GM21515 (cell line): ENCODE measurements around the gene CTNNA3.

Experiments used
- ATAC-seq: cut with Tn5 transposase; IDR thresholded peaks from one replicate; pipeline ENCODE4 v1.9.1; 2021; ENCODE audit not compliant: unreplicated experiment

The CTNNA3 gene

GRCh38 chr10:66695046-66695445, 1000.9 kb downstream of the CTNNA3 start:
- no peak for ATAC-seq

- ATAC-seq: no peak
Observed at GRCh38 chr10:66684581-66684980, 1011.4 kb downstream of the CTNNA3 start.

- ATAC-seq: no peak
Observed at GRCh38 chr10:66680886-66681285, 1015.1 kb downstream of the CTNNA3 start.

GRCh38 chr10:66678521-66678920, 1017.5 kb downstream of the CTNNA3 start:
- ATAC-seq: no peak

GRCh38 chr10:66673071-66673470, 1022.9 kb downstream of the CTNNA3 start:
- no peak for ATAC-seq

- no peak for ATAC-seq
Observed at GRCh38 chr10:66671562-66671961, 1024.4 kb downstream of the CTNNA3 start.

- no peak for ATAC-seq
Observed at GRCh38 chr10:66671064-66671463, 1024.9 kb downstream of the CTNNA3 start.

GRCh38 chr10:66656499-66656898, 1039.5 kb downstream of the CTNNA3 start:
- ATAC-seq: no peak

GRCh38 chr10:66654861-66655260, 1041.1 kb downstream of the CTNNA3 start:
- no peak for ATAC-seq

- no peak for ATAC-seq
Observed at GRCh38 chr10:66651308-66652082, 1044.5 kb downstream of the CTNNA3 start.

GRCh38 chr10:66649626-66650025, 1046.4 kb downstream of the CTNNA3 start:
- ATAC-seq: no peak

GRCh38 chr10:66642217-66642616, 1053.8 kb downstream of the CTNNA3 start:
- no peak for ATAC-seq

GRCh38 chr10:66639371-66639770, 1056.6 kb downstream of the CTNNA3 start:
- no peak for ATAC-seq

- ATAC-seq: no peak
Observed at GRCh38 chr10:66637273-66638036, 1058.5 kb downstream of the CTNNA3 start.

- ATAC-seq: no peak
Observed at GRCh38 chr10:66629996-66630395, 1066.0 kb downstream of the CTNNA3 start.

- ATAC-seq: no peak
Observed at GRCh38 chr10:66627156-66627555, 1068.8 kb downstream of the CTNNA3 start.

GRCh38 chr10:66625709-66626590, 1070.0 kb downstream of the CTNNA3 start:
- no peak for ATAC-seq

- no peak for ATAC-seq
Observed at GRCh38 chr10:66622050-66622449, 1073.9 kb downstream of the CTNNA3 start.

GRCh38 chr10:66604195-66604594, 1091.8 kb downstream of the CTNNA3 start:
- no peak for ATAC-seq

GRCh38 chr10:66591865-66592264, 1104.1 kb downstream of the CTNNA3 start:
- no peak for ATAC-seq

GRCh38 chr10:66587680-66588050, 1108.3 kb downstream of the CTNNA3 start:
- no peak for ATAC-seq
